ENCODE data around the gene ESD.

DNA sequence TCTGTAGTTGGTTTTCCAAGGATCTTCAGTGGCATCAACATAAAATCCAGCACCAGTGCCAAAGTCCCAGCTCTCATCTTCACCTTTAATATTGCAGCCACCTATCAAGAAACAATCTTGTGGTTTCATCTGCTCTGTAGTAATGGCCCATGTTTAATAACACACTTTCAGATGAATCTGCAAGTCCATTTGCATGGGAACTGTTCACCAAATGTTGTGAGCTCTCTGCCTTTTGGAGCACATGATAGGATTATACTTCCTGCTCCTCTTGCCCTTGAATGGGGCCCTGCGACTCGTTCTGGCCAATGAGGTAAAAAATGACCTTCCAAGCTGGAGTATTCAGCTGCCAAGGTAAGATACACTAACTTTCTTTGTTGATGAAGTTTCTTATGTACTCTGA, 14.3 kb downstream of the ESD start:
- TF ChIP-seq, protein P1, sequence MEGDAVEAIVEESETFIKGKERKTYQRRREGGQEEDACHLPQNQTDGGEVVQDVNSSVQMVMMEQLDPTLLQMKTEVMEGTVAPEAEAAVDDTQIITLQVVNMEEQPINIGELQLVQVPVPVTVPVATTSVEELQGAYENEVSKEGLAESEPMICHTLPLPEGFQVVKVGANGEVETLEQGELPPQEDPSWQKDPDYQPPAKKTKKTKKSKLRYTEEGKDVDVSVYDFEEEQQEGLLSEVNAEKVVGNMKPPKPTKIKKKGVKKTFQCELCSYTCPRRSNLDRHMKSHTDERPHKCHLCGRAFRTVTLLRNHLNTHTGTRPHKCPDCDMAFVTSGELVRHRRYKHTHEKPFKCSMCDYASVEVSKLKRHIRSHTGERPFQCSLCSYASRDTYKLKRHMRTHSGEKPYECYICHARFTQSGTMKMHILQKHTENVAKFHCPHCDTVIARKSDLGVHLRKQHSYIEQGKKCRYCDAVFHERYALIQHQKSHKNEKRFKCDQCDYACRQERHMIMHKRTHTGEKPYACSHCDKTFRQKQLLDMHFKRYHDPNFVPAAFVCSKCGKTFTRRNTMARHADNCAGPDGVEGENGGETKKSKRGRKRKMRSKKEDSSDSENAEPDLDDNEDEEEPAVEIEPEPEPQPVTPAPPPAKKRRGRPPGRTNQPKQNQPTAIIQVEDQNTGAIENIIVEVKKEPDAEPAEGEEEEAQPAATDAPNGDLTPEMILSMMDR (IDR thresholded peaks at IDR 0.05), result no peak
- TF ChIP-seq POLR2A (IDR thresholded peaks at IDR 0.05), result no peak

All from adrenal gland (tissue), 5 donors.